Measurements from ENCODE around the gene ATOSB. TPM values are rescaled to one million over a fixed set of nuclear protein-coding genes. Genes with fewer than 3 reads are reported as not detected.
A peak's percentile ranks its signal among the peaks of the same experiment; 100 is the strongest.

Gene ATOSB
- total and polyA plus RNA-seq, 9 of the 15 experiments (the other 6 are each of a cell fraction or from before 2014, with no cell fraction given), result 0.45 to 8.0 (median 4.2) TPM

- no peak for TF ChIP-seq ZNF395 (CRISPR knock-in tag; IDR thresholded peaks at IDR 0.05)
- TF ChIP-seq POLR2AphosphoS2 (IDR thresholded peaks at IDR 0.05; ENCODE audit: low read length), result no peak
- TF ChIP-seq ZNF134 (CRISPR knock-in tag; conservative IDR thresholded peaks at IDR 0.05), result no peak
- no peak for TF ChIP-seq ZBTB12 (CRISPR knock-in tag; IDR thresholded peaks at IDR 0.05)
- TF ChIP-seq ASH1L (IDR thresholded peaks at IDR 0.05; ENCODE audit: borderline replicate concordance, low read depth, partially characterized antibody), result no peak
- TF ChIP-seq NKRF (IDR thresholded peaks at IDR 0.05; ENCODE audit: borderline replicate concordance), result peak; percentile 42; the same call in 1 of the 2 replicates
- TF ChIP-seq ZNF408 (CRISPR knock-in tag; IDR thresholded peaks at IDR 0.05; ENCODE audit: low read depth), result no peak
- 0 out of 2 replicates have a peak, but pooled peaks have one; percentile 27 for TF ChIP-seq THAP12 (CRISPR knock-in tag; IDR thresholded peaks at IDR 0.05)
- no peak for TF ChIP-seq ELF2 (CRISPR knock-in tag; IDR thresholded peaks at IDR 0.05)
- no peak for TF ChIP-seq RFX1 (IDR thresholded peaks at IDR 0.05)
- TF ChIP-seq FOSL1 (tag; conservative IDR thresholded peaks at IDR 0.05), result no peak
- no peak for TF ChIP-seq ZBTB49 (CRISPR knock-in tag; IDR thresholded peaks at IDR 0.05; ENCODE audit: borderline replicate concordance)
- TF ChIP-seq HNRNPLL (IDR thresholded peaks at IDR 0.05; ENCODE audit: low read depth, low read length, poor library complexity, severe bottlenecking), result peak; percentile 82
- TF ChIP-seq HDGF (IDR thresholded peaks at IDR 0.05), result no peak
- no peak for TF ChIP-seq DPF2 (IDR thresholded peaks at IDR 0.05)
- TF ChIP-seq RCOR1 (IDR thresholded peaks at IDR 0.05; ENCODE audit: borderline replicate concordance in 1 of 2, low read depth in 2 of 2, low read length in 2 of 2), result peak in 1 of 2 experiments; percentile 17; a peak in 1 of 4 replicates
- peak; percentile 22; the same call in 1 of the 2 replicates for TF ChIP-seq NFIC (IDR thresholded peaks at IDR 0.05)
Measured at GRCh38 chr9:35161713-35162604, 46.3 kb upstream of the ATOSB start, which contains the start of gene UNC13B (continued).
